HG02973 (cell line): Measurements from ENCODE around the gene TVP23A.
"Not testable (repeated sequence)": the region's sequence is repeated elsewhere in the genome, so short reads cannot be mapped to it uniquely, and the experiment has no call there.

Source experiments
- ATAC-seq: cut with Tn5 transposase; IDR thresholded peaks from one replicate; pipeline ENCODE4 v1.9.1; 2021; ENCODE audit warnings: moderate library complexity; ENCODE audit not compliant: unreplicated experiment

Gene TVP23A

GRCh38 chr16:10752843-10753523 is 65.6 kb downstream of the TVP23A start:
- ATAC-seq: no peak

GRCh38 chr16:10751291-10751697 is 67.3 kb downstream of the TVP23A start:
- no peak for ATAC-seq

GRCh38 chr16:10750793-10751192 is 67.8 kb downstream of the TVP23A start:
- no peak for ATAC-seq

GRCh38 chr16:10745841-10746240 is 72.8 kb downstream of the TVP23A start:
- ATAC-seq: no peak

GRCh38 chr16:10744370-10745030 is 74.1 kb downstream of the TVP23A start:
- ATAC-seq: no peak

- peak; percentile 79 for ATAC-seq
Observed at GRCh38 chr16:10743610-10744369, 74.8 kb downstream of the TVP23A start, which contains the start of gene NUBP1. Gene NUBP1 (plus strand): TSS chr16:10743842. CDS start chr16:10743864, 22 bp downstream.

- no peak for ATAC-seq
Observed at GRCh38 chr16:10743227-10743609, 75.4 kb downstream of the TVP23A start.

GRCh38 chr16:10741844-10742243 is 76.8 kb downstream of the TVP23A start:
- no peak for ATAC-seq

- not testable (repeated sequence) for ATAC-seq
Observed at GRCh38 chr16:10741249-10741648, 77.3 kb downstream of the TVP23A start.

GRCh38 chr16:10740845-10741208 is 77.8 kb downstream of the TVP23A start:
- ATAC-seq: no peak

- no peak for ATAC-seq
Observed at GRCh38 chr16:10740000-10740844, 78.4 kb downstream of the TVP23A start.

GRCh38 chr16:10738231-10739077 is 80.1 kb downstream of the TVP23A start:
- ATAC-seq: peak; percentile 60

GRCh38 chr16:10737068-10737625 is 81.4 kb downstream of the TVP23A start:
- peak; percentile 41 for ATAC-seq

GRCh38 chr16:10731790-10732189 is 86.8 kb downstream of the TVP23A start:
- no peak for ATAC-seq

- no peak for ATAC-seq
Observed at GRCh38 chr16:10729104-10730048, 89.2 kb downstream of the TVP23A start.

- no peak for ATAC-seq
Observed at GRCh38 chr16:10728003-10728887, 90.3 kb downstream of the TVP23A start.
